Natural killer cell (primary cell): ENCODE measurements around the gene OSTF1. TPM values are rescaled to one million over a fixed set of nuclear protein-coding genes. Genes with fewer than 3 reads are reported as not detected.

Source experiments
- ATAC-seq, 3 donors: fragments of 150-1000 bp in 2 of 3; fragments of 200-7000 bp in 1 of 3; cut with Tn5 transposase; 1 replicate in 1 of 3; 2 replicates in 2 of 3; pipeline ENCODE4 v1.10.0; 2021; ENCODE audit warnings: mild to moderate bottlenecking in 2 of 3, moderate library complexity in 2 of 3
- DNase-seq, 2 donors: peaks; one replicate each; pipeline versions ENCODE4 v3.0.0 to v3.0.0-alpha.2; 2013 to 2021; ENCODE audit warnings: mixed read lengths in 1 of 2
- H3K27ac ChIP-seq: one replicate; pipeline ENCODE4 v1.5.1; 2013; ENCODE audit warnings: mild to moderate bottlenecking, low read length
- H3K27me3 ChIP-seq: one replicate; pipeline ENCODE4 v1.6.1; 2013; ENCODE audit warnings: low read length; ENCODE audit not compliant: control insufficient read depth, insufficient read depth
- H3K36me3 ChIP-seq: one replicate; pipeline ENCODE4 v1.6.1; 2013; ENCODE audit warnings: low read length; ENCODE audit not compliant: control insufficient read depth, insufficient read depth
- H3K4me1 ChIP-seq: one replicate; pipeline ENCODE4 v1.6.1; 2013; ENCODE audit warnings: low read length; ENCODE audit not compliant: control insufficient read depth, insufficient read depth
- H3K4me3 ChIP-seq: one replicate; pipeline ENCODE4 v1.5.1; 2013; ENCODE audit warnings: low read length
- H3K9me3 ChIP-seq: one replicate; pipeline ENCODE4 v1.6.1; 2013; ENCODE audit warnings: low read length; ENCODE audit not compliant: control insufficient read depth, insufficient read depth
- H3K27ac Mint-ChIP-seq, 2 donors: one replicate each; pipeline ENCODE4 v1.8.0; 2022; ENCODE audit warnings: mild to moderate bottlenecking in 2 of 2, mixed read lengths in 2 of 2, moderate library complexity in 1 of 2
- H3K27me3 Mint-ChIP-seq, 2 donors: one replicate each; pipeline ENCODE4 v1.8.0; 2022; ENCODE audit warnings: low read depth in 2 of 2, mixed read lengths in 2 of 2
- H3K36me3 Mint-ChIP-seq: one replicate; pipeline ENCODE4 v1.8.0; 2022; ENCODE audit warnings: mixed read lengths
- H3K4me1 Mint-ChIP-seq, 2 donors: one replicate each; pipeline ENCODE4 v1.8.0; 2022; ENCODE audit warnings: mixed read lengths in 2 of 2
- H3K4me3 Mint-ChIP-seq: one replicate; pipeline ENCODE4 v1.8.0; 2022; ENCODE audit warnings: mild to moderate bottlenecking, moderate library complexity, mixed read lengths
- H3K9me3 Mint-ChIP-seq, 2 donors: one replicate each; pipeline ENCODE4 v1.8.0; 2022; ENCODE audit warnings: mixed read lengths in 2 of 2
- CTCF ChIP-seq: fragments of 200-600 bp; IDR thresholded peaks from one replicate; pipeline ENCODE4 v1.8.0; 2022; ENCODE audit warnings: antibody characterized with exemption
- WGBS: methylation state at CpG from one replicate; pipeline ENCODE4 v1.1.7; 2013; ENCODE audit warnings: missing lambda C conversion rate; ENCODE audit not compliant: insufficient coverage; 5-methylcytosine and 5-hydroxymethylcytosine counted together
- intact Hi-C: fragments of 100-400 bp; cut with micrococcal nuclease; formaldehyde crosslinking; loops from one replicate; pipeline ENCODE4 v1.14.2; 2022
- total RNA-seq, 4 donors: library from RNA; stranded (reverse); fragments of 120-200 nt in 1 of 4; gene quantifications; one replicate each; pipeline versions ENCODE4 v1.2.3 to v1.2.4, GENCODE V29; 2013 to 2022

OSTF1 gene
- total RNA-seq, 3 donors from 2014 or later (not counting 1 experiment from before 2014, with no cell fraction given) = 140 to 187 (median 177) TPM

GRCh38 chr9:75053869-75054268, 34.4 kb upstream of the OSTF1 start:
- Histone ChIP-seq H3K4me1 (no peaks in the 10 kb centered on the region), H3K4me3 (no peak overlapping the region), H3K27ac (no peak overlapping the region), H3K27me3 (no peaks in the 10 kb centered on the region), H3K36me3 (no peaks in the 10 kb centered on the region), H3K9me3 (no peaks in the 10 kb centered on the region)
- H3K4me1 Mint-ChIP-seq = no peaks in the 10 kb centered on the region
- ATAC-seq (no peak), DNase-seq (no peak)
- TF ChIP-seq CTCF = no peak
- H3K27me3 Mint-ChIP-seq = peaks cover 0 to 4% of the 10 kb centered on the region in 2 donors
- intact Hi-C loops = no loop called here
- 82% methylated on average over 1 of the region's 1 CpG for WGBS
- no peak overlapping the region for H3K4me3 Mint-ChIP-seq
- no peaks in the 10 kb centered on the region for H3K9me3 Mint-ChIP-seq
- no peak overlapping the region for H3K27ac Mint-ChIP-seq
- H3K36me3 Mint-ChIP-seq = no peaks in the 10 kb centered on the region

GRCh38 chr9:75054368-75055001, 33.8 kb upstream of the OSTF1 start:
- peaks cover 0 to 4% of the 10 kb centered on the region in 2 donors for H3K27me3 Mint-ChIP-seq
- H3K4me1 Mint-ChIP-seq = no peaks in the 10 kb centered on the region
- no peak overlapping the region for H3K27ac ChIP-seq
- intact Hi-C loops = no loop called here
- H3K4me3 ChIP-seq = no peak overlapping the region
- ATAC-seq (no peak), DNase-seq (no peak)
- H3K27ac Mint-ChIP-seq = no peak overlapping the region
- H3K36me3 Mint-ChIP-seq = no peaks in the 10 kb centered on the region
- H3K27me3 ChIP-seq = no peaks in the 10 kb centered on the region
- no peak for TF ChIP-seq CTCF
- no peak overlapping the region for H3K4me3 Mint-ChIP-seq
- no peaks in the 10 kb centered on the region for H3K36me3 ChIP-seq
- H3K9me3 ChIP-seq = no peaks in the 10 kb centered on the region
- WGBS = 87% methylated on average over 5 of the region's 5 CpGs
- H3K4me1 ChIP-seq = no peaks in the 10 kb centered on the region
- H3K9me3 Mint-ChIP-seq = no peaks in the 10 kb centered on the region

GRCh38 chr9:75061169-75061568, 27.1 kb upstream of the OSTF1 start:
- WGBS = 94% methylated on average over 1 of the region's 2 CpGs

More at GRCh38 chr9:75061169-75061568, 27.1 kb upstream of the OSTF1 start:
- Mint-ChIP-seq H3K4me1 (no peaks in the 10 kb centered on the region), H3K4me3 (no peak overlapping the region), H3K27me3 (no peaks in the 10 kb centered on the region), H3K9me3 (no peaks in the 10 kb centered on the region), H3K36me3 (no peaks in the 10 kb centered on the region), H3K27ac (no peak overlapping the region)
- no peak overlapping the region for H3K27ac ChIP-seq
- peaks cover 31% of the 10 kb centered on the region for H3K36me3 ChIP-seq
- no peak for DNase-seq
- no peaks in the 10 kb centered on the region for H3K4me1 ChIP-seq
- H3K9me3 ChIP-seq = no peaks in the 10 kb centered on the region
- no peaks in the 10 kb centered on the region for H3K27me3 ChIP-seq
- H3K4me3 ChIP-seq = no peak overlapping the region
- no peak for ATAC-seq
- no peak for TF ChIP-seq CTCF
- intact Hi-C loops = no loop called here
